ENCODE measurements around the gene SLC6A17.

- no peak for TF ChIP-seq CTCF (conservative IDR thresholded peaks at IDR 0.05; ENCODE audit: low read depth, low read length)
- no peak for TF ChIP-seq EZH2 (IDR thresholded peaks at IDR 0.05; ENCODE audit: borderline replicate concordance, low read depth, low read length, poor library complexity, severe bottlenecking)
These were observed 21.7 kb downstream of the SLC6A17 start for GRCh38 chr1:110172001-110172400.

Data from A673 (cell line).